ENCODE data around the gene SPATA16.
"Not testable (repeated sequence)": the region's sequence is repeated elsewhere in the genome, so short reads cannot be mapped to it uniquely, and the experiment has no call there.

The SPATA16 gene

DNA sequence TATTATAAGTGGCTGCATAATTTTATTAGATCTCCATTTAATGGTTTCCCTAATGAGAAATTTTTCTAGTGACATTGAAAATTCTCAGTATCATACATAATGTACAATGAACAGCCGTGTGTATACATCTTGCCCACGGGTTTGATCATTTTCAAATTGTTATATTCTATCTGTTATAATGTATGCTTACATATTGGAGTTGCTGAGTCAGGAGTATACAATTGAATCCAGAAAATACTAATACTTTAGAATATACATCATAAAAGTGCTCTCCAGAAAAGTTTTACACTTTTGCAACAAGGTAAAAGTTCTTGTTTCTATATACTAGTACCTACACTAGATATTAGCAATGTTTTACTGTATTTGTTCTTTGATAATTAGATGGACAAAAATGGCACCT lies 82.8 kb downstream of the SPATA16 start:
- DNase-seq (ENCODE audit: low spot score) = no peak

GRCh38 chr3:173055228-173055933 lies 85.7 kb downstream of the SPATA16 start:
- no peak for DNase-seq (ENCODE audit: low spot score)

GRCh38 chr3:173049360-173049759 lies 91.7 kb downstream of the SPATA16 start:
- no peak for DNase-seq (ENCODE audit: low spot score)

GRCh38 chr3:173045770-173046382 lies 95.2 kb downstream of the SPATA16 start:
- peak; percentile 27 for DNase-seq (ENCODE audit: low spot score)

GRCh38 chr3:173044998-173045397 lies 96.0 kb downstream of the SPATA16 start:
- no peak for DNase-seq (ENCODE audit: low spot score)

- DNase-seq (ENCODE audit: low spot score) = no peak
Measured at GRCh38 chr3:173043757-173044156, 97.3 kb downstream of the SPATA16 start.

GRCh38 chr3:173038484-173038871 lies 102.6 kb downstream of the SPATA16 start:
- DNase-seq (ENCODE audit: low spot score) = no peak

- DNase-seq (ENCODE audit: low spot score) = no peak
Measured at GRCh38 chr3:173037840-173038483, 103.1 kb downstream of the SPATA16 start.

GRCh38 chr3:173030273-173030672 lies 110.8 kb downstream of the SPATA16 start:
- no peak for DNase-seq (ENCODE audit: low spot score)

GRCh38 chr3:173028351-173028750 lies 112.7 kb downstream of the SPATA16 start:
- DNase-seq (ENCODE audit: low spot score) = no peak

GRCh38 chr3:173027429-173027828 lies 113.6 kb downstream of the SPATA16 start:
- DNase-seq (ENCODE audit: low spot score) = no peak

GRCh38 chr3:173025941-173026340 lies 115.1 kb downstream of the SPATA16 start:
- no peak for DNase-seq (ENCODE audit: low spot score)

DNA sequence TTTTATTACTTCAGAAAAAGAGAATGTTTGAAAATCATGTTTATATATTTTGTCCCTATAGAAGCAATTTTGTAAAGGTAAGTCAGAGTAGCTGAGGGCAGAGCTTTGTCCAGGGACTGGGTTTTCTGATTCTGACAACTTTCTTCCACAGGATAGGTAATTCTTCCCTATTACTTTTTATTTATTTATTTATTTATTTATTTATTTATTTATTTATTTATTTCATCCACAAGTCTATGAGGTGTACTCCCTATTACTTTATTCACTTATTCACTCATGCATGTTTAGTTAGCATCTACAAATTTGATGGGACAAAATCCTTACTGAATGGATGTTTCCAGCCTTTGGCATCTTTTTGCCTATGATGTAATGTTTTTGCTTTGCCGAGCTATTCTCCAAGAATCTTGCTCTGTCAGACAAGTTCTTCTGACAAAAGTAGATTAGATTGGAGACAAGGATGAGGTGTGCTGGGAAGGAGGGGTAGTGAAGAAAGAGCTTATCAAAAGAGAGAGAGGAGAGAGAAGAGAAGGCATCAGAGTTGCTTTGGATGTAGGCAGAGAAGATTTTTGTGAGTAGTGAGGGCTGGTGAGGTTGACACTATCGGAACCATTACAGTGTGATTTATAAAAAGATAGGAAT lies 119.4 kb downstream of the SPATA16 start:
- no peak for DNase-seq (ENCODE audit: low spot score)

GRCh38 chr3:173020128-173020527 lies 120.9 kb downstream of the SPATA16 start:
- not testable (repeated sequence) for DNase-seq (ENCODE audit: low spot score)

DNA sequence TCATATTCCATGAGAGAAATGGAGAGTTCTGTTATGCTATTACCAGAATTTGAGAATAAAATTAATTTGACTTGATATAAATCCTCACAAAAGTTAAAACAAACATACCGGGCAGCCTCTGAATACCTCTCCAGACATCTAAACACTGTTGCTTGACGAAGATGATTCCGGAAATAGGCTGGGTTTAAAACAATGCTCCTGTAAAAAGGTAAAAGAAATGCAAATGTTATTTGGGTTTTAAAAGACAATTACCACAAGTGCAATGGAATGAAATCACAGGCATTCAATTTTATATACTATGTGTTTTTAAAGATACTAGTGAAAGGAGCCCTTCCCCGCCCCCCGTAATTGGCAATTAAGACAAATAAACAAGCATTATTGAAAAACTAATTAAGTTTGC lies 121.7 kb downstream of the SPATA16 start:
- DNase-seq (ENCODE audit: low spot score) = no peak

DNA sequence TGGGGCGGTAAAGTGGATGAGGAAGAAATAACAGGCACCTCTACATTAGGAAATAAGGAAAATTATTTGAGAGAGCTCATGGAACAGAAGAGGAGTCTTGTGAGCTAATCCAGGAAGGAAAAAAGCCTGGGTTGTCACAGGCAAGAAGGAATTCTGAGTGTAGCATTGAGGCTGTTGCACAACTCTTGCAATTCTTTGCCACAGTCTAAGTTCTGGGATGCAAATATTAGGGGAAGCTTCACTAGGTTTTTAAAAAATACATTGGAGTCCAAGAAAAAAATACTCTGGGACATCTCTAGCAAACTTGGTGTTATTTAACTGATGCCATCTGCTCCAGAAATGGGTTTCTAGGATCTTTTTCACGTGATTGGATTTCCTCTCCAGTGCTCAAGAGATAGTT lies 122.3 kb downstream of the SPATA16 start:
- DNase-seq (ENCODE audit: low spot score) = no peak

- DNase-seq (ENCODE audit: low spot score) = no peak
Measured at GRCh38 chr3:173013219-173013832, 127.7 kb downstream of the SPATA16 start.

DNA sequence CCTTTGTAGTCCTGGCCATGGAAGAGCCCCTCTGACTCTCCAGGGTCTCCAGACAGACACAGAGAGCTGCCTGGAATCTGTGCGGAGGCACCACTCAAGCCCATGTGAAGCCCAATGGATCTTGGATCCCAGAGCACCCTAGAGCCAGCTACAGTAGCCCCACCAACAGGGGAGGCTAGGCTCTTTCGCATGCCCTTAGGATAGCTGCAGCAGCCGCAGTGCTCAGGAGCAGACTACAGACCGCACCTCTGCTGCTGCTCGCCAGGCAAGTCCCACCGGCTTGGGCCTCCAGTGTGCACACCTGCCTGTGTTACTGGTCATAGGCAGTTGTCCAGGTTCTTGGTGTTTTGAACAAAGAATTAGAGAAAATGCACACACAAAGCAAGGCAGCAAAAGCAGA lies 131.6 kb downstream of the SPATA16 start:
- DNase-seq (ENCODE audit: low spot score) = no peak

DNA sequence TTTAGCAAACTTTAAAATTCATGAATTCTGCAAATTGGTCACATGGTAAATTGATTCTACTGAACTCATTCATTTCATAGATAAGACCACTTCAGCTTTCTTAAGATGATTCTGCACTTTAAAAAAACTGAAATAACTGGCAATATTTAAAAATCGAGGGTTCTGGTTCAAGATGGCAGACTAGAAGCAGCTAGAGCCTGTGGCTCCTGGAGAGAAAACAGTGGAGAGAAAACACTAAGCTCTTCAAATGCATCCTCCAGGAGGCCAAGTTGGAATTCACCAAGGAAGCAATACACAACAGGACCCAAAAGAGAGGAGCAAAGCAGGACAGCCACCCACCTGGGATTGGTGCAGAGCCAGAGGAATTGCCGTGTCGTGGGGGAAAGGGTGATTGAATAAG lies 132.1 kb downstream of the SPATA16 start:
- no peak for DNase-seq (ENCODE audit: low spot score)

DNA sequence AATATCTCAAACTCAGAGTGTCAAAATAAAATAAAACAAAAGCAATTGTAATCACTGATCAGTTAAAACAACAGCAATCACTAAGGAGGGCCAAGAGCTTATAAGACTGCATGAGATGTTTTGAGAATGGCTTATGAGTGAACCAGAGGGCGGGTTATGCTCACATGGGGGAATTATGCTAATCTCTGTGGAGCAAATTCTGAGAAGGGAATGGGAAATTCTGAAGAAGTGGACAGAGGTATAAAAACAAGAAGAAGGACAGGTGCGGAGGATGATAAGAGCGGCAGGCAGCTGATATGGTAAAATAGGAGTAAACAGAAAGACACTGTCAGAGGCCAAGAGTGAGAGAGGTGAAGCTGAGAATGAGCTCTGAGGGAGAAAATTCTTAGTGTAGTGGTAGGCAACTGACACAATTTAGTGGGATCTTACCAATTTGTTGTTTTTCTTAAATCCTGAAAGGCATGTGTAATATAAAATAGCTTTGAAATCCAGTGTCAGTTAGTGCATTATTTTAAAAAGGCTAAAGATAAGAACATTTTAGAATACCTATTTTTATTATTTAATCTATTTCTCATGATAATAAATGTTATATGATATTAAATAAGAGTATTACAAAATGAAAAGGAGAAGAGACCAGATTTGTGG lies 133.8 kb downstream of the SPATA16 start:
- no peak for DNase-seq (ENCODE audit: low spot score)

DNA sequence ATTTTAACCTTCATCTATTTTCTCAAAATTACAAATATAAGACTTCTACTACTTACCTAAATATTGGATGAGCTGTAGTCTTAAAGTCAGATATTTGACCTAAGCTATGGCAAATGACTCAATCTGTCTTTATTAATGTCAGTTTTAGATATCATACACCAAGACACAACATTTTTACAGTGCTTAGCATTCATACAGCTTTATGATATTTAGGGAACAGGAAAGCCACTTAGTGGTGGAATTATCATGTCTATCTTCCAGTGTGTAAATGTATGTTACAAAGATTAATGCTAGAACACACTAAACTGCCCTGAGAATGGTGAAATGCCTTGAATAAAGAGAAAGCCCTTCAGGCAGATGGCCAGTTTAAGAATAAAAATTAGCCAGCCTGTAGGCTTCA lies 135.0 kb downstream of the SPATA16 start:
- no peak for DNase-seq (ENCODE audit: low spot score)

DNA sequence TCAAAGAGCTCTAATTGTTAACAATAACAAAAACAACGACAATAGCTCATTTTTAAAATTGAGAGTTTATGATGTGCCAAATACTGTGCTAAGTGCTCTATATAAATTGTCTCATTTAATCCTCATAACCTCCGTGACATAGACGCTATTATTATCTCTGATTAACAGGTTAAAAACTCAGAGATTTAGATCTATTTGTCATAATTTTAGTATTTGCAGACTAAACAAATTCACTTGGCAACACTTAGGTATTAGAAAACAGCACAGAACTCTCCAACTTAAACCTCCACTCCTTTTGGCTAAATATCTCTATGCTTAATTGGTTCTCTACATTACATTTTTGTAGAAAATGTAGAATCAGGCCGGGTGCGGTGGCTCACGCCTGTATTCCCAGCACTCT lies 136.4 kb downstream of the SPATA16 start:
- no peak for DNase-seq (ENCODE audit: low spot score)

All from RKO (cell line).